Epithelial cell of proximal tubule (primary cell): ENCODE results near the gene ZNF70. TPM values are rescaled to one million over a fixed set of nuclear protein-coding genes. Genes with fewer than 3 reads are reported as not detected.

Experiments used
- DNase-seq: peaks from one replicate; pipeline ENCODE4 v3.0.0-alpha.2; 2011; ENCODE audit warnings: low read depth
- H3K4me3 ChIP-seq: 2 replicates; pipeline ENCODE4 v1.5.1; 2011; ENCODE audit warnings: low read depth, mild to moderate bottlenecking, low read length
- CTCF ChIP-seq: conservative IDR thresholded peaks from 2 replicates; pipeline ENCODE4 v1.5.1; 2012; ENCODE audit warnings: low read depth, mild to moderate bottlenecking, low read length
- total RNA-seq: library from RNA; depleted of rRNA; stranded (reverse); fragments of >200 nt; gene quantifications from 2 replicates; pipeline ENCODE4 v1.2.3, GENCODE V29; 2015

The ZNF70 gene
- total RNA-seq, 1 donor from 2014 or later: 2.5 TPM

DNA sequence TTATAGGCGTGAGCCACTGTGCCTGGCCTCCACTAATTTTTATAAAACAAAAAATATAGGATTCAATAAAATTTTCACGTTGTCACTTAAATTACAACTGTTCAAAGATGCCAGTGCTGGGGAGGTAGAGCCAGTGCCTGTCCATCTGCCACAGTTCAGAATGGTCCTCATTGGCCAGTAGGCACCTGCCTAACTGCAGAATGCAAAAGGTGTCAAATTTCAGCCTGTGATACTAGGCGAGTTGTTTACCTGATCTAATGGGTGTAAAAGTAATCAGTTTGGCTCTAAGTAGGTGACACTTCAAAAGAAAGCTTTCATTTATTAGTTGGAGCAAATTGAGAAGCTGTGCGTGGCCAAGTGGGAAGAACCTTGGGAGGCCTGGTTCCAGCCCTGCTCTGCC, 38.2 kb upstream of the ZNF70 start:
- DNase-seq: no peak
- H3K4me3 ChIP-seq: no peak overlapping the region
- no peak for TF ChIP-seq CTCF

DNA sequence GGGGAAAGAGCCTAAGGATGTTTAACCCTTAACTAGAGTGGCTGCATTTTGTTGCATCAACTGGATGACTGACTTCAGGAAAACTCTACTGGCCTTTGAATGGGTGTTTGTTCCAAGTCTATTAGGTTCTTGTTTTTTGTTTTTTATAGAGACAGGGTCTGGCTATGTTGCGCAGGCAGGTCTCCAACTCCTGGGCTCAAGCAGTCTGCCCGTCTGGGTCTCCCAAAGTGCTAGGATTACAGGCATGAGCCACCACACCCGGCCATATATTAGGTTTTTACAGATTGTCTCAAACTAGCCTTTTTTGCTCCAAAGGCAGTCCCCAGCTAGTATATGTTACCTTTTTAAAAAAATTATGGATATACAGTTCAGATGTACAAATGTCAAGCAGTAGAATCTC, 37.0 kb upstream of the ZNF70 start:
- H3K4me3 ChIP-seq: peak overlapping the region; percentile 93
- TF ChIP-seq CTCF: no peak
- no peak for DNase-seq

GRCh38 chr22:23787600-23787896, 36.6 kb upstream of the ZNF70 start:
- no peak for TF ChIP-seq CTCF
- H3K4me3 ChIP-seq: peak overlapping the region; percentile 93

DNA sequence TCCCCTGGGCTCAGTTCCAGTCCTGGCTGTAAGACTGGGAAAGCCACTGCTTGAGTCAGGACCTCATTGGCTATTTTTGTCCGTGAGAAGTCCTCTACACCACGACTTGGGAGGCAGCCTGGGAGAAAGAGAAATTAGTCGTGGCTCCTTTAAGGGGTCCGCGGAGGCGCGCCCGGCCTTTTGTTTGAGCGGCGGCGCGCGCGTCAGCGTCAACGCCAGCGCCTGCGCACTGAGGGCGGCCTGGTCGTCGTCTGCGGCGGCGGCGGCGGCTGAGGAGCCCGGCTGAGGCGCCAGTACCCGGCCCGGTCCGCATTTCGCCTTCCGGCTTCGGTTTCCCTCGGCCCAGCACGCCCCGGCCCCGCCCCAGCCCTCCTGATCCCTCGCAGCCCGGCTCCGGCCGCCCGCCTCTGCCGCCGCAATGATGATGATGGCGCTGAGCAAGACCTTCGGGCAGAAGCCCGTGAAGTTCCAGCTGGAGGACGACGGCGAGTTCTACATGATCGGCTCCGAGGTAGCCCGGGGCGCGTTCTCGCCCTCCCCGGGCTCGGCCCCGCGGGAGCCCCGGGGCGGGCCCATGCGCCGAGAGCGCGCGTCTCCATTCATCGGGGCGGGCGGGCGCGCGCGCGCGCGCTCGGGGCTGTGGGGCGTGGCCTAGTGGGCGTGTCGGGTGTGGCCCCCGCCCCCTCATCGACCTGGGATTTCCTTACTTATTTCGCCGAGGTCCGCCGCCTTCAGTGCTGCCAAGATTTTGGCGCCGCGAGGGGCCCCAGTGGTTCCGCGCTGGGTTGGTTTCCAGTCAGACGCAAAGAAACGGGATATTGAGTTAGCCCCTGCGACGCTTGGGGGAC, 36.1 kb upstream of the ZNF70 start, which contains the start of gene SMARCB1:
Gene SMARCB1 (plus strand): TSS at position 215 of the 848 bp plus-strand sequence. CDS start 204 bp downstream, at position 419.
- TF ChIP-seq CTCF: no peak
- DNase-seq: no peak
- H3K4me3 ChIP-seq: peak within 1 kb of the TSS; percentile 93

More at GRCh38 chr22:23787600-23787896, 36.6 kb upstream of the ZNF70 start:
- no peak for DNase-seq

DNA sequence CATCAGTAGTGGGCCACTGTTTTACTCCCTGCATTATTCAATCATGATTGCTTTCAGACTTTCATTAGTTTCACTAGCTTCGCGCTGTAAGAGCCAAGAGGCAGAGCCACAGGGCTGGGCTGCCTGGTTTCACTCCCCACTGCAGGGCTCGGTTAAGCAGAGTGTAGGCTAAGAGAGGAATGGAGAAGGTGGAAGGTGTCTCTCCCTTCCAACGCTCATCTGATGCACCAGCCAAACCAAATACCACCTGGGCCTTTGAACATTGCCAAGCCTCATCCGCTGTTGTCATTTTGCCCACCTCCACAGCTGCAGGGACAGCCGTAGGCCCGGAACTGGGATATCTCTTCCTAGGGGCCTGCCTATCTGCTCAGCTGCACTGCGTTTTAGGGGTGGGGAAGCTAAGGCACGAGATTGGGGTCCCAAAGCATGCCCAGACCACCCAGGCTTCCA, 35.4 kb upstream of the ZNF70 start:
- DNase-seq: no peak
- H3K4me3 ChIP-seq: peak overlapping the region; percentile 93
- TF ChIP-seq CTCF: no peak

- no peak for DNase-seq
- H3K4me3 ChIP-seq: no peak overlapping the region
- TF ChIP-seq CTCF: no peak
Measured at GRCh38 chr22:23784215-23784732, 33.4 kb upstream of the ZNF70 start.
